SK-N-SH (cell line): ENCODE results near the gene FAM89B. TPM values are rescaled to one million over a fixed set of nuclear protein-coding genes. Genes with fewer than 3 reads are reported as not detected.
A peak's percentile ranks its signal among the peaks of the same experiment; 100 is the strongest.

Experiments
- CTCF ChIA-PET: fragments of 300-600, 350-600 bp; formaldehyde crosslinking; extraction: SDS; loops from one replicate; lab custom pipeline; 2021; lab: Yijun Ruan, JAX
- POLR2A ChIA-PET: fragments of 350-600 bp; sonication (Branson Sonifier 250); formaldehyde crosslinking; extraction: SDS; loops from one replicate; lab custom pipeline; 2020; ENCODE audit warnings: antibody characterized with exemption, inconsistent platforms; lab: Yijun Ruan, JAX
- DNase-seq: peaks from one replicate; pipeline ENCODE4 v3.0.0; 2012
- H2AFZ ChIP-seq: fragments of 200-600 bp; sonication (generic); 2 replicates; pipeline ENCODE4 v1.8.1; 2016; ENCODE audit warnings: antibody characterized with exemption, mild to moderate bottlenecking, low read depth
- H3F3A ChIP-seq: fragments of 200-600 bp; sonication (generic); replicated peaks from 2 replicates; pipeline ENCODE3; 2016; ENCODE audit warnings: antibody characterized with exemption, mild to moderate bottlenecking; ENCODE audit not compliant: insufficient read depth
- H3K27ac ChIP-seq, 2 experiments: fragments of 200-500 bp in 1 of 2; fragments of 200-600 bp in 1 of 2; sonication (Bioruptor generic) in 1 of 2; sonication (generic), shearing (Covaris generic) in 1 of 2; 2 replicates each; pipeline versions ENCODE4 v1.5.1 to v1.6.1; 2014 to 2016; ENCODE audit warnings: low read depth in 2 of 2, inconsistent platforms in 1 of 2, low read length in 1 of 2, mild to moderate bottlenecking in 1 of 2, mixed read lengths in 1 of 2
- H3K27me3 ChIP-seq: fragments of 200-600 bp; sonication (generic), shearing (Covaris generic); 2 replicates; pipeline ENCODE4 v1.6.1; 2016; ENCODE audit warnings: mixed run types; ENCODE audit not compliant: insufficient read depth
- H3K36me3 ChIP-seq, 2 experiments: fragments of 200-500 bp in 1 of 2; fragments of 200-600 bp in 1 of 2; sonication (Bioruptor generic) in 1 of 2; sonication (generic) in 1 of 2; replicated peaks in 1 of 2; 2 replicates each; pipeline versions ENCODE3 to v1.5.1; 2014 to 2016; ENCODE audit warnings: low read length in 1 of 2, mild to moderate bottlenecking in 1 of 2; ENCODE audit not compliant: insufficient read depth in 2 of 2, control insufficient read depth in 1 of 2
- H3K4me1 ChIP-seq, 2 experiments: fragments of 200-500 bp in 1 of 2; fragments of 200-600 bp in 1 of 2; sonication (Bioruptor generic) in 1 of 2; sonication (generic), shearing (Covaris generic) in 1 of 2; 2 replicates each; pipeline versions ENCODE4 v1.5.1 to v1.6.1; 2014 to 2016; ENCODE audit warnings: low read depth in 1 of 2, low read length in 1 of 2, mixed run types in 1 of 2; ENCODE audit not compliant: insufficient read depth in 2 of 2, control insufficient read depth in 1 of 2
- H3K4me2 ChIP-seq: fragments of 200-600 bp; sonication (generic), shearing (Covaris generic); 2 replicates; pipeline ENCODE4 v1.6.1; 2017; ENCODE audit warnings: mixed run types
- H3K4me3 ChIP-seq, 2 experiments: fragments of 200-500 bp in 1 of 2; fragments of 200-600 bp in 1 of 2; sonication (Bioruptor generic) in 1 of 2; sonication (generic), shearing (Covaris generic) in 1 of 2; 2 replicates each; pipeline versions ENCODE4 v1.5.1 to v1.8.1; 2014 to 2016; ENCODE audit warnings: low read depth in 2 of 2, inconsistent platforms in 1 of 2, low read length in 1 of 2, mild to moderate bottlenecking in 1 of 2, mixed read lengths in 1 of 2, moderate library complexity in 1 of 2
- H3K79me2 ChIP-seq: fragments of 200-600 bp; sonication (generic); 2 replicates; pipeline ENCODE4 v1.8.1; 2017; ENCODE audit warnings: mild to moderate bottlenecking; ENCODE audit not compliant: insufficient read depth
- H3K9ac ChIP-seq: fragments of 200-600 bp; sonication (generic); 2 replicates; pipeline ENCODE4 v1.6.1; 2017; ENCODE audit warnings: mixed run types
- H3K9me2 ChIP-seq: fragments of 200-600 bp; sonication (generic); 2 replicates; pipeline ENCODE4 v1.6.1; 2017; ENCODE audit warnings: mixed run types
- H3K9me3 ChIP-seq: fragments of 200-600 bp; sonication (generic); 2 replicates; pipeline ENCODE4 v1.6.1; 2017; ENCODE audit warnings: mixed run types, mild to moderate bottlenecking, moderate library complexity
- H4K20me1 ChIP-seq: fragments of 200-600 bp; sonication (generic); 2 replicates; pipeline ENCODE4 v1.6.1; 2017; ENCODE audit warnings: mild to moderate bottlenecking, mixed run types; ENCODE audit not compliant: insufficient read depth
- CHD2 ChIP-seq: fragments of 150-350 bp; IDR thresholded peaks from 2 replicates; pipeline ENCODE4 v1.6.1; 2018; ENCODE audit warnings: low read length; ENCODE audit not compliant: partially characterized antibody
- ELF1 ChIP-seq: IDR thresholded peaks from 2 replicates; pipeline ENCODE4 v1.4.0; 2012
- EP300 ChIP-seq, 2 experiments: IDR thresholded peaks; 2 replicates each; pipeline versions ENCODE4 v1.4.0 to v1.6.1; 2012; ENCODE audit warnings: borderline replicate concordance in 1 of 2, low read depth in 1 of 2, low read length in 1 of 2
- FOXJ3 ChIP-seq: sonication (generic); formaldehyde crosslinking; IDR thresholded peaks from 2 replicates; pipeline ENCODE4 v1.5.1; 2020; ENCODE audit warnings: mild to moderate bottlenecking, missing genetic modification reagents
- GABPA ChIP-seq: IDR thresholded peaks from 2 replicates; pipeline ENCODE4 v1.4.0; 2012; ENCODE audit warnings: low read depth, mild to moderate bottlenecking
- GATA2 ChIP-seq: sonication (generic); formaldehyde crosslinking; IDR thresholded peaks from 2 replicates; pipeline ENCODE4 v1.5.0; 2020; ENCODE audit warnings: mild to moderate bottlenecking, missing genetic modification reagents
- JUND ChIP-seq: IDR thresholded peaks from 2 replicates; pipeline ENCODE4 v1.4.0; 2012
- MEF2A ChIP-seq: IDR thresholded peaks from 2 replicates; pipeline ENCODE4 v1.4.0; 2012; ENCODE audit warnings: low read depth, borderline replicate concordance
- NFIC ChIP-seq: IDR thresholded peaks from 2 replicates; pipeline ENCODE4 v1.4.0; 2012; ENCODE audit warnings: borderline replicate concordance
- NRF1 ChIP-seq: IDR thresholded peaks from 2 replicates; pipeline ENCODE4 v1.6.1; 2012; ENCODE audit warnings: low read depth, mild to moderate bottlenecking, low read length
- RAD21 ChIP-seq: IDR thresholded peaks from 2 replicates; pipeline ENCODE4 v1.6.1; 2012; ENCODE audit warnings: mild to moderate bottlenecking, low read length
- RCOR1 ChIP-seq: fragments of 150-350 bp; IDR thresholded peaks from 2 replicates; pipeline ENCODE4 v1.6.1; 2017; ENCODE audit warnings: antibody characterized with exemption, low read length
- RFX5 ChIP-seq: IDR thresholded peaks from 2 replicates; pipeline ENCODE4 v1.6.1; 2012; ENCODE audit warnings: mild to moderate bottlenecking, improper control_type of control experiment, low read length
- SIN3A ChIP-seq: IDR thresholded peaks from 2 replicates; pipeline ENCODE4 v1.6.1; 2012; ENCODE audit warnings: low read depth, mild to moderate bottlenecking, low read length, moderate library complexity, borderline replicate concordance
- SMC3 ChIP-seq: IDR thresholded peaks from 2 replicates; pipeline ENCODE4 v1.6.1; 2012; ENCODE audit warnings: low read depth, low read length, improper control_type of control experiment
- TAF1 ChIP-seq: IDR thresholded peaks from 2 replicates; pipeline ENCODE4 v1.6.1; 2012; ENCODE audit warnings: low read depth, mild to moderate bottlenecking, low read length, moderate library complexity, borderline replicate concordance
- TEAD4 ChIP-seq: IDR thresholded peaks from 2 replicates; pipeline ENCODE4 v1.4.0; 2012; ENCODE audit warnings: mild to moderate bottlenecking, borderline replicate concordance; ENCODE audit not compliant: insufficient read depth
- YY1 ChIP-seq: IDR thresholded peaks from 2 replicates; pipeline ENCODE4 v1.4.0; 2012; ENCODE audit warnings: low read depth, mild to moderate bottlenecking
- WGBS: methylation state at CpG from one replicate; pipeline ENCODE4 v1.1.6; 2017; ENCODE audit warnings: low lambda C conversion rate; 5-methylcytosine and 5-hydroxymethylcytosine counted together
- polyA plus RNA-seq, 3 experiments: library from polyadenylated mRNA; depleted of rRNA; stranded (reverse); fragments of >200 nt; gene quantifications; 2 replicates each; pipeline ENCODE4 v1.2.3, GENCODE V29; 2012
- TF ChIP-seq, protein P1 (sequence below): fragments of 150-350 bp; IDR thresholded peaks from 2 replicates; pipeline ENCODE4 v1.6.1; 2016; ENCODE audit warnings: mild to moderate bottlenecking, low read depth, low read length
- TF ChIP-seq, protein P2 (sequence below): IDR thresholded peaks from 2 replicates; pipeline ENCODE4 v1.4.0; 2012; ENCODE audit warnings: low read depth, borderline replicate concordance
- TF ChIP-seq, protein P3 (sequence below): IDR thresholded peaks from 2 replicates; pipeline ENCODE4 v1.4.0; 2012; ENCODE audit warnings: low read depth
- TF ChIP-seq, protein P4 (sequence below): IDR thresholded peaks from 2 replicates; pipeline ENCODE4 v1.6.1; 2012; ENCODE audit warnings: mild to moderate bottlenecking, low read depth, low read length, moderate library complexity
- TF ChIP-seq, protein P5 (sequence below): fragments of 200-600 bp; sonication (generic); IDR thresholded peaks from 2 replicates; pipeline ENCODE4 v1.6.1; 2017; ENCODE audit warnings: antibody characterized with exemption, mild to moderate bottlenecking, moderate library complexity
- TF ChIP-seq, protein P6 (sequence below): IDR thresholded peaks from 2 replicates; pipeline ENCODE4 v1.4.0; 2012; ENCODE audit warnings: low read depth, borderline replicate concordance

Gene FAM89B
- polyA plus RNA-seq, 1 of the 3 experiments (the other 2 are of a cell fraction): 65.3 TPM

DNA sequence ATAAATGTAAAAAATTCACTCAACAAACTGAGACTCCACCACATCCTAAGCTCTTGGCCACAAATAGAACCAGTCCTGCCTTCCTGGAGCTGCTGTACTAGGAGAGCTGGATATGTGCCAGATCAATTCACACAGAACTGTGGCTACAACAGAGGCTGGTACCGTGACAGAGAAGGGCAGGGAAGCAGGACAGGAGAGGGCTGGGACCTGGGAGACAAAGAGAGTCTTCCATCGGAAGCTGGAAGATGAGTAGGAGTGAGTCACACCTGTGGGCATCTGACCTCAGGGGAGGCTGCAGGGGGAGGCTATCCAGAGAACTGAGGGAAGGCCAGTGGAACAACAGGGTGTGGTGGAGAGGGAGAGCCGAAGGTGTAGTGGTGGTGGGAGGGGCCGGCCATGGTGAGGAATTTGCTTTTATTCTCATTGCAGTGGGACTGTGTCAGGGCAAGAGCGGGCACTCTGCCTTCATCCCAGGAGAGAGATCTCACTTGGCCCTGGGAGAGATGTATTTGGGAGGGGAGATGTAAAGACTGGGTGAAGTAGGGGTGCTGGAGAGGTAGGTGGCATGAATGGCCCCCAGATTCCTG lies 12.3 kb upstream of the FAM89B start:
- Histone ChIP-seq H3F3A (peaks cover 51% of the 10 kb centered on the region), H3K4me3 (peak overlapping the region in 1 of 2 experiments; percentile 55; a peak in 1 of 4 replicates), H3K9me2 (no peaks in the 10 kb centered on the region), H3K79me2 (peaks cover 33% of the 10 kb centered on the region), H3K27ac (peak overlapping the region; percentile 97), H3K4me1 (peaks cover 50 to 60% of the 10 kb centered on the region in 2 experiments), H3K9ac (peak overlapping the region; percentile 87), H3K36me3 (no peaks in the 10 kb centered on the region), H4K20me1 (peaks cover 6% of the 10 kb centered on the region), H2AFZ (no peak overlapping the region; the same call in 1 of the 2 replicates), H3K9me3 (no peaks in the 10 kb centered on the region), H3K4me2 (peak overlapping the region; percentile 91), H3K27me3 (no peaks in the 10 kb centered on the region)
- WGBS: 10% methylated on average over 5 of the region's 5 CpGs
- POLR2A ChIA-PET: interaction anchor here (1.1 to 3.3 kb wide), 7 partner anchors 10 to 160 kb away, joined by 3 to 12 read pairs (median 4); partner anchors contain the start of genes FAM89B, MALAT1, RNASEH2C and ZNRD2
- CTCF ChIA-PET: interaction anchor here (0.5 to 6.4 kb wide), 11 partner anchors 8 to 222 kb away, joined by 3 to 69 read pairs (median 5); partner anchors contain the start of genes FAM89B, SCYL1 and ZNRD2
- DNase-seq: no peak
- no peak for TF ChIP-seq TEAD4
- no peak for TF ChIP-seq SMC3
- no peak for TF ChIP-seq NRF1
- TF ChIP-seq YY1: no peak
- TF ChIP-seq ELF1: no peak
- TF ChIP-seq RCOR1: no peak
- TF ChIP-seq EP300 (IDR thresholded peaks at IDR 0.05; ENCODE audit: borderline replicate concordance in 1 of 2, low read depth in 1 of 2, low read length in 1 of 2): no peak
- TF ChIP-seq GABPA: no peak
- 0 out of 2 replicates have a peak, but pooled peaks have one; percentile 64 for TF ChIP-seq NFIC
- TF ChIP-seq, protein P1, sequence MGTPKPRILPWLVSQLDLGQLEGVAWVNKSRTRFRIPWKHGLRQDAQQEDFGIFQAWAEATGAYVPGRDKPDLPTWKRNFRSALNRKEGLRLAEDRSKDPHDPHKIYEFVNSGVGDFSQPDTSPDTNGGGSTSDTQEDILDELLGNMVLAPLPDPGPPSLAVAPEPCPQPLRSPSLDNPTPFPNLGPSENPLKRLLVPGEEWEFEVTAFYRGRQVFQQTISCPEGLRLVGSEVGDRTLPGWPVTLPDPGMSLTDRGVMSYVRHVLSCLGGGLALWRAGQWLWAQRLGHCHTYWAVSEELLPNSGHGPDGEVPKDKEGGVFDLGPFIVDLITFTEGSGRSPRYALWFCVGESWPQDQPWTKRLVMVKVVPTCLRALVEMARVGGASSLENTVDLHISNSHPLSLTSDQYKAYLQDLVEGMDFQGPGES: no peak
- no peak for TF ChIP-seq GATA2
- TF ChIP-seq MEF2A: no peak
- no peak for TF ChIP-seq RFX5
- TF ChIP-seq RAD21: no peak
- TF ChIP-seq, protein P2, sequence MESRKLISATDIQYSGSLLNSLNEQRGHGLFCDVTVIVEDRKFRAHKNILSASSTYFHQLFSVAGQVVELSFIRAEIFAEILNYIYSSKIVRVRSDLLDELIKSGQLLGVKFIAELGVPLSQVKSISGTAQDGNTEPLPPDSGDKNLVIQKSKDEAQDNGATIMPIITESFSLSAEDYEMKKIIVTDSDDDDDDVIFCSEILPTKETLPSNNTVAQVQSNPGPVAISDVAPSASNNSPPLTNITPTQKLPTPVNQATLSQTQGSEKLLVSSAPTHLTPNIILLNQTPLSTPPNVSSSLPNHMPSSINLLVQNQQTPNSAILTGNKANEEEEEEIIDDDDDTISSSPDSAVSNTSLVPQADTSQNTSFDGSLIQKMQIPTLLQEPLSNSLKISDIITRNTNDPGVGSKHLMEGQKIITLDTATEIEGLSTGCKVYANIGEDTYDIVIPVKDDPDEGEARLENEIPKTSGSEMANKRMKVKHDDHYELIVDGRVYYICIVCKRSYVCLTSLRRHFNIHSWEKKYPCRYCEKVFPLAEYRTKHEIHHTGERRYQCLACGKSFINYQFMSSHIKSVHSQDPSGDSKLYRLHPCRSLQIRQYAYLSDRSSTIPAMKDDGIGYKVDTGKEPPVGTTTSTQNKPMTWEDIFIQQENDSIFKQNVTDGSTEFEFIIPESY: no peak
- TF ChIP-seq, protein P3, sequence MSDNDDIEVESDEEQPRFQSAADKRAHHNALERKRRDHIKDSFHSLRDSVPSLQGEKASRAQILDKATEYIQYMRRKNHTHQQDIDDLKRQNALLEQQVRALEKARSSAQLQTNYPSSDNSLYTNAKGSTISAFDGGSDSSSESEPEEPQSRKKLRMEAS: 0 out of 2 replicates have a peak, but pooled peaks have one; percentile 11
- TF ChIP-seq, protein P4, sequence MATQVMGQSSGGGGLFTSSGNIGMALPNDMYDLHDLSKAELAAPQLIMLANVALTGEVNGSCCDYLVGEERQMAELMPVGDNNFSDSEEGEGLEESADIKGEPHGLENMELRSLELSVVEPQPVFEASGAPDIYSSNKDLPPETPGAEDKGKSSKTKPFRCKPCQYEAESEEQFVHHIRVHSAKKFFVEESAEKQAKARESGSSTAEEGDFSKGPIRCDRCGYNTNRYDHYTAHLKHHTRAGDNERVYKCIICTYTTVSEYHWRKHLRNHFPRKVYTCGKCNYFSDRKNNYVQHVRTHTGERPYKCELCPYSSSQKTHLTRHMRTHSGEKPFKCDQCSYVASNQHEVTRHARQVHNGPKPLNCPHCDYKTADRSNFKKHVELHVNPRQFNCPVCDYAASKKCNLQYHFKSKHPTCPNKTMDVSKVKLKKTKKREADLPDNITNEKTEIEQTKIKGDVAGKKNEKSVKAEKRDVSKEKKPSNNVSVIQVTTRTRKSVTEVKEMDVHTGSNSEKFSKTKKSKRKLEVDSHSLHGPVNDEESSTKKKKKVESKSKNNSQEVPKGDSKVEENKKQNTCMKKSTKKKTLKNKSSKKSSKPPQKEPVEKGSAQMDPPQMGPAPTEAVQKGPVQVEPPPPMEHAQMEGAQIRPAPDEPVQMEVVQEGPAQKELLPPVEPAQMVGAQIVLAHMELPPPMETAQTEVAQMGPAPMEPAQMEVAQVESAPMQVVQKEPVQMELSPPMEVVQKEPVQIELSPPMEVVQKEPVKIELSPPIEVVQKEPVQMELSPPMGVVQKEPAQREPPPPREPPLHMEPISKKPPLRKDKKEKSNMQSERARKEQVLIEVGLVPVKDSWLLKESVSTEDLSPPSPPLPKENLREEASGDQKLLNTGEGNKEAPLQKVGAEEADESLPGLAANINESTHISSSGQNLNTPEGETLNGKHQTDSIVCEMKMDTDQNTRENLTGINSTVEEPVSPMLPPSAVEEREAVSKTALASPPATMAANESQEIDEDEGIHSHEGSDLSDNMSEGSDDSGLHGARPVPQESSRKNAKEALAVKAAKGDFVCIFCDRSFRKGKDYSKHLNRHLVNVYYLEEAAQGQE: 0 out of 2 replicates have a peak, but pooled peaks have one; percentile 29
- TF ChIP-seq JUND: peak; percentile 61; the same call in 1 of the 2 replicates
- TF ChIP-seq, protein P5, sequence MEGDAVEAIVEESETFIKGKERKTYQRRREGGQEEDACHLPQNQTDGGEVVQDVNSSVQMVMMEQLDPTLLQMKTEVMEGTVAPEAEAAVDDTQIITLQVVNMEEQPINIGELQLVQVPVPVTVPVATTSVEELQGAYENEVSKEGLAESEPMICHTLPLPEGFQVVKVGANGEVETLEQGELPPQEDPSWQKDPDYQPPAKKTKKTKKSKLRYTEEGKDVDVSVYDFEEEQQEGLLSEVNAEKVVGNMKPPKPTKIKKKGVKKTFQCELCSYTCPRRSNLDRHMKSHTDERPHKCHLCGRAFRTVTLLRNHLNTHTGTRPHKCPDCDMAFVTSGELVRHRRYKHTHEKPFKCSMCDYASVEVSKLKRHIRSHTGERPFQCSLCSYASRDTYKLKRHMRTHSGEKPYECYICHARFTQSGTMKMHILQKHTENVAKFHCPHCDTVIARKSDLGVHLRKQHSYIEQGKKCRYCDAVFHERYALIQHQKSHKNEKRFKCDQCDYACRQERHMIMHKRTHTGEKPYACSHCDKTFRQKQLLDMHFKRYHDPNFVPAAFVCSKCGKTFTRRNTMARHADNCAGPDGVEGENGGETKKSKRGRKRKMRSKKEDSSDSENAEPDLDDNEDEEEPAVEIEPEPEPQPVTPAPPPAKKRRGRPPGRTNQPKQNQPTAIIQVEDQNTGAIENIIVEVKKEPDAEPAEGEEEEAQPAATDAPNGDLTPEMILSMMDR: no peak
- no peak for TF ChIP-seq FOXJ3 (CRISPR knock-in tag)
- TF ChIP-seq CHD2: no peak
- no peak for TF ChIP-seq SIN3A
- TF ChIP-seq TAF1: no peak
- TF ChIP-seq, protein P6, sequence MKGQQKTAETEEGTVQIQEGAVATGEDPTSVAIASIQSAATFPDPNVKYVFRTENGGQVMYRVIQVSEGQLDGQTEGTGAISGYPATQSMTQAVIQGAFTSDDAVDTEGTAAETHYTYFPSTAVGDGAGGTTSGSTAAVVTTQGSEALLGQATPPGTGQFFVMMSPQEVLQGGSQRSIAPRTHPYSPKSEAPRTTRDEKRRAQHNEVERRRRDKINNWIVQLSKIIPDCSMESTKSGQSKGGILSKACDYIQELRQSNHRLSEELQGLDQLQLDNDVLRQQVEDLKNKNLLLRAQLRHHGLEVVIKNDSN: no peak
